OCI-LY7 (cell line): Measurements from ENCODE around the gene CNPY3. TPM values are rescaled to one million over a fixed set of nuclear protein-coding genes. Genes with fewer than 3 reads are reported as not detected.

Source experiments
- BruUV-seq: library from RNA; stranded (reverse); fragments of 400-500 nt; replicated peaks from 2 replicates; lab custom pipeline; 2021; lab: Mats Ljungman, UMichigan
- CTCF ChIA-PET: fragments of 300-600 bp; sonication (Branson Sonifier 250); formaldehyde crosslinking; loops from one replicate; lab custom pipeline; 2022; ENCODE audit warnings: antibody characterized with exemption; ENCODE audit not compliant: unreplicated experiment; lab: Charles Lee
- POLR2A ChIA-PET: fragments of 300-600 bp; sonication (Branson Sonifier 250); formaldehyde crosslinking; loops from one replicate; lab custom pipeline; 2022; ENCODE audit warnings: antibody characterized with exemption; lab: Charles Lee
- DNase-seq: peaks from one replicate; pipeline ENCODE4 v3.0.0-alpha.2; 2015; ENCODE audit warnings: low spot score
- H2AFZ ChIP-seq: fragments of 200-600 bp; sonication (generic), shearing (Covaris generic); 2 replicates; pipeline ENCODE4 v1.6.1; 2014; ENCODE audit warnings: mild to moderate bottlenecking, antibody characterized with exemption, low read length, moderate library complexity
- H3K27ac ChIP-seq: fragments of 200-600 bp; sonication (generic); 2 replicates; pipeline ENCODE4 v1.5.1; 2014; ENCODE audit warnings: mixed run types, low read depth, mild to moderate bottlenecking, moderate library complexity, low read length, inconsistent platforms; ENCODE audit not compliant: poor library complexity, severe bottlenecking
- H3K36me3 ChIP-seq: fragments of 200-600 bp; sonication (generic); 2 replicates; pipeline ENCODE4 v1.6.1; 2014; ENCODE audit warnings: mild to moderate bottlenecking, antibody characterized with exemption, low read length, moderate library complexity, mixed read lengths; ENCODE audit not compliant: insufficient read depth
- H3K4me1 ChIP-seq: fragments of 200-600 bp; sonication (generic); 2 replicates; pipeline ENCODE4 v1.5.1; 2014; ENCODE audit warnings: mild to moderate bottlenecking, low read length; ENCODE audit not compliant: insufficient read depth, poor library complexity, severe bottlenecking
- H3K4me2 ChIP-seq: fragments of 200-600 bp; sonication (generic); 2 replicates; pipeline ENCODE4 v1.6.1; 2014; ENCODE audit warnings: mild to moderate bottlenecking, low read length
- H3K4me3 ChIP-seq: fragments of 200-600 bp; sonication (generic); 2 replicates; pipeline ENCODE4 v1.5.1; 2014; ENCODE audit warnings: mild to moderate bottlenecking, low read depth, low read length; ENCODE audit not compliant: poor library complexity, severe bottlenecking
- H3K79me2 ChIP-seq: fragments of 200-600 bp; sonication (generic); 2 replicates; pipeline ENCODE4 v1.6.1; 2016; ENCODE audit warnings: low read depth, mild to moderate bottlenecking, low read length, moderate library complexity, mixed read lengths; ENCODE audit not compliant: insufficient read depth
- H3K9me2 ChIP-seq: fragments of 200-600 bp; sonication (generic); 2 replicates; pipeline ENCODE4 v1.6.1; 2016; ENCODE audit warnings: mild to moderate bottlenecking, low read length, mixed read lengths; ENCODE audit not compliant: insufficient read depth
- H3K9me3 ChIP-seq: fragments of 200-600 bp; sonication (generic); 2 replicates; pipeline ENCODE4 v1.6.1; 2014; ENCODE audit warnings: mild to moderate bottlenecking, mixed run types, low read length, mixed read lengths
- H4K20me1 ChIP-seq: fragments of 200-600 bp; sonication (generic); 2 replicates; pipeline ENCODE4 v1.6.1; 2014; ENCODE audit warnings: mild to moderate bottlenecking, antibody characterized with exemption, low read length, moderate library complexity, mixed read lengths; ENCODE audit not compliant: insufficient read depth
- EZH2phosphoT487 ChIP-seq: fragments of 200-600 bp; sonication (generic); IDR thresholded peaks from 2 replicates; pipeline ENCODE4 v1.6.1; 2018; ENCODE audit warnings: low read depth, borderline replicate concordance, mild to moderate bottlenecking, mixed run types, antibody characterized with exemption, low read length, moderate library complexity, mixed read lengths
- intact Hi-C: fragments of 100-400 bp; cut with micrococcal nuclease; formaldehyde crosslinking; loops from one replicate; pipeline ENCODE4 v1.10.0; 2022; ENCODE audit not compliant: unreplicated experiment
- total RNA-seq, 2 experiments: library from RNA; depleted of rRNA in 1 of 2; stranded (reverse); fragments of >200 nt in 1 of 2; shearing (Covaris generic) in 1 of 2; gene quantifications; 2 replicates each; pipeline ENCODE4 v1.2.3, GENCODE V29; 2014 to 2022
- TF ChIP-seq, protein P1 (sequence below): fragments of 200-600 bp; sonication (generic); conservative IDR thresholded peaks from 2 replicates; pipeline ENCODE4 v1.5.1; 2014; ENCODE audit warnings: mild to moderate bottlenecking, antibody characterized with exemption, low read length, moderate library complexity, mixed read lengths

The CNPY3 gene
- total RNA-seq, 2 experiments from 2014 or later: 69.3 to 77.2 TPM

- no peaks in the 10 kb centered on the region for H3K36me3 ChIP-seq
- no peaks in the 10 kb centered on the region for H3K9me3 ChIP-seq
- no peaks in the 10 kb centered on the region for H4K20me1 ChIP-seq
- no peak for DNase-seq
- no peaks in the 10 kb centered on the region for H3K4me1 ChIP-seq
- ChIA-PET POLR2A (no interaction called here), CTCF (no interaction called here)
- TF ChIP-seq EZH2phosphoT487: no peak
- TF ChIP-seq, protein P1, sequence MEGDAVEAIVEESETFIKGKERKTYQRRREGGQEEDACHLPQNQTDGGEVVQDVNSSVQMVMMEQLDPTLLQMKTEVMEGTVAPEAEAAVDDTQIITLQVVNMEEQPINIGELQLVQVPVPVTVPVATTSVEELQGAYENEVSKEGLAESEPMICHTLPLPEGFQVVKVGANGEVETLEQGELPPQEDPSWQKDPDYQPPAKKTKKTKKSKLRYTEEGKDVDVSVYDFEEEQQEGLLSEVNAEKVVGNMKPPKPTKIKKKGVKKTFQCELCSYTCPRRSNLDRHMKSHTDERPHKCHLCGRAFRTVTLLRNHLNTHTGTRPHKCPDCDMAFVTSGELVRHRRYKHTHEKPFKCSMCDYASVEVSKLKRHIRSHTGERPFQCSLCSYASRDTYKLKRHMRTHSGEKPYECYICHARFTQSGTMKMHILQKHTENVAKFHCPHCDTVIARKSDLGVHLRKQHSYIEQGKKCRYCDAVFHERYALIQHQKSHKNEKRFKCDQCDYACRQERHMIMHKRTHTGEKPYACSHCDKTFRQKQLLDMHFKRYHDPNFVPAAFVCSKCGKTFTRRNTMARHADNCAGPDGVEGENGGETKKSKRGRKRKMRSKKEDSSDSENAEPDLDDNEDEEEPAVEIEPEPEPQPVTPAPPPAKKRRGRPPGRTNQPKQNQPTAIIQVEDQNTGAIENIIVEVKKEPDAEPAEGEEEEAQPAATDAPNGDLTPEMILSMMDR: no peak
- H3K27ac ChIP-seq: no peak overlapping the region
- intact Hi-C loops: no loop called here
- BruUV-seq: no TSS peak
- H2AFZ ChIP-seq: no peak overlapping the region
- no peaks in the 10 kb centered on the region for H3K79me2 ChIP-seq
- H3K4me3 ChIP-seq: no peak overlapping the region
- no peak overlapping the region for H3K4me2 ChIP-seq
- H3K9me2 ChIP-seq: no peaks in the 10 kb centered on the region
Observed at GRCh38 chr6:42958125-42958524, 28.8 kb downstream of the CNPY3 start.

DNA sequence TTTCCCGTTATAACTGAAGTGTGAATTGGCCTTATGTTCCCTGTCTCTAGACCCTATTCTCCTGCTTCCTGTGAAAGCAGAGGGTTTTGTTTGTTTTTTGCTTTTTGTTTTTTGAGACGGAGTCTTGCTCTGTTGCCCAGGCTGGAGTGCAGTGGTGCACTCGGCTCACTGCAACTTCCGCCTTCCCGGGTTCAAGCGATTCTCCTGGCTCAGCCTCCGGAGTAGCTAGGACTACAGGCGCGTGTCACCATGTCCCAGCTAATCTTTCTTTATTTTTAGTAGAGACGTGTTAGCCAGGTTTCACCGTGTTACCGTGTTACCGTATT is 30.6 kb downstream of the CNPY3 start:
- intact Hi-C loops: no loop called here
- H3K4me2 ChIP-seq: no peak overlapping the region
- no TSS peak for BruUV-seq

More for the DNA sequence above, 30.6 kb downstream of the CNPY3 start:
- Histone ChIP-seq H4K20me1 (no peaks in the 10 kb centered on the region), H3K4me1 (no peaks in the 10 kb centered on the region), H3K79me2 (no peaks in the 10 kb centered on the region), H3K4me3 (no peak overlapping the region), H3K9me3 (no peaks in the 10 kb centered on the region), H3K27ac (no peak overlapping the region), H2AFZ (no peak overlapping the region), H3K36me3 (peaks cover 8% of the 10 kb centered on the region; the same call in 1 of the 2 replicates), H3K9me2 (no peaks in the 10 kb centered on the region)
- POLR2A ChIA-PET: no interaction called here
- no peak for DNase-seq
- TF ChIP-seq EZH2phosphoT487: no peak
- TF ChIP-seq, protein P1: no peak
- CTCF ChIA-PET: no interaction called here
